SIG-M5 (cell line): ENCODE data around the gene CD8B.
"Not testable (repeated sequence)": the region's sequence is repeated elsewhere in the genome, so short reads cannot be mapped to it uniquely, and the experiment has no call there.

ENCODE experiments used
- DNase-seq: peaks from one replicate; lab custom pipeline; 2025; lab: John Stamatoyannopoulos, UW

Gene CD8B

GRCh38 chr2:86836915-86837695, 24.6 kb downstream of the CD8B start:
- not testable (repeated sequence) for DNase-seq

- DNase-seq, result not testable (repeated sequence)
Observed at GRCh38 chr2:86835548-86835889, 26.2 kb downstream of the CD8B start.

DNA sequence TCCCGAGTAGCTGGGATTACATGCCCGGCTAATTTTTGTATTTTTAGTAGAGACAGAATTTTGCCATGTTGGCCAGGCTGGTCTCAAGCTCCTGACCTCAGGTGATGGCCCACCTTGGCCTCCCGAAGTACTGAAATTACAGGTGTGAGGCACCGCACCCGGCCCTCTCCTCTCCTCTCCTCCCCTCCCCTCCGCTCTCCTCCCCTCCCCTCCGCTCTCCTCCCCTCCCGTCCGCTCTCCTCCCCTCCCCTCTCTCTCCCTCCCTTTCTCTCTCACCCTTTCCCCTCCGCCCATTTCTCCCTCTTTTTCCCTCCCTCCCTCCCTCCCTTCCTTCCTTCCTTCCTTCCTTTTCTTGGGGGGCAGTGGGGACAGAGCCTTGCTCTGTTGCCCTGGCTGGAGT, 28.4 kb downstream of the CD8B start:
- no peak for DNase-seq

DNA sequence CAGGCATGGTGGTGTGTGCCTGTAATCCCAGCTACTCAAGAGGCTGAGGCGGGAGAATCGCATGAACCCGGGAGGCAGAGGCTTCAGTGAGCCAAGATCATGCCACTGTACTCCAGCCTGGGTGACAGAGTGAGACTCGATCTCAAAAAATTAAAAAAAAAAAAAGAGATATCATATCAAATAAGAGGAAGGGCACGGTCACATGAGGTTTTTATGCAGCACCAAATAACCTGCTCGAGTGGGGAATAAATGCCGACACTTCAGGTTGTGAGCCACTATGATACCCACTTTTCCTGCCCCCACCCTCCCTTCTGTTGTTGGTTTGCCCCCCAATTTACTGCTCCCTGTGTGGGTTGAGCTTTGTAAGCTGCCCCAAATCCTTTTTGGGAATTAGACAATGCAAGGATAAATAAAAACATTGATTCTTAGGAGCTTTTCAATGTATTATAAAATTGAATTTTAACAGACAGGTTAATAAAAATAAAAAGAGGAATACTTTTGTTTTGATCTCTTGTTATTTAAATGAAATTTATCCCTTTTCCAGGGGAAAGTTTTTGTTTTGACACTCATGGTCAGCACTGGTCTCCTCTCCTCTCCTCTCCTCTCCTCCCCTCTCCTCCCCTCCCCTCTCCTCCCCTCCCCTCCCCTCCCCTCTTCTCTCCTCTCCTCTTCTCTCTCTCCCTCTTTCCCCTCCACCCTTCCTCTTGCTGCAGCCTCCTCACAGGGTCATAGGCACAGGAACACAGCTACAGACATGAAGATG, 29.2 kb downstream of the CD8B start:
- DNase-seq, result no peak

- DNase-seq, result no peak
Observed at GRCh38 chr2:86831537-86831936, 30.1 kb downstream of the CD8B start.

DNA sequence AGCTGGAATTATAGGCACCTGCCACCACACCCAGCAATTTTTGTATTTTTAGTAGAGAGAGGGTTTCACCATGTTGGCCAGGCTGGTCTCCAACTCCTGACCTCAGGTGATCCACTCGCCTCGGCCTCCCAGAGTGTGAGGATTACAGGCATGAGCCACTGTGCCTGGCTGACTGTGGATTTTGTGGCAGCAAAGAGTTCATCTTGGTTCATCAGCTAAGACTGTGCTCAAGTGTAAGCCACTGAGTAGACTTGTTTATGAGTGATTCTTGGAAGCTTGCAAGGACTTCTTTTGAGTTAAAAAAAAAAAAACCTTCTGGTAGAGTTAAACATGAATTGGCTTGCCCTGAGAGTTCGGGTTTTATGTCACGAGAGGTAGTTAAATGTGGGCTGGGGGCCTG, 34.7 kb downstream of the CD8B start:
- DNase-seq, result no peak

DNA sequence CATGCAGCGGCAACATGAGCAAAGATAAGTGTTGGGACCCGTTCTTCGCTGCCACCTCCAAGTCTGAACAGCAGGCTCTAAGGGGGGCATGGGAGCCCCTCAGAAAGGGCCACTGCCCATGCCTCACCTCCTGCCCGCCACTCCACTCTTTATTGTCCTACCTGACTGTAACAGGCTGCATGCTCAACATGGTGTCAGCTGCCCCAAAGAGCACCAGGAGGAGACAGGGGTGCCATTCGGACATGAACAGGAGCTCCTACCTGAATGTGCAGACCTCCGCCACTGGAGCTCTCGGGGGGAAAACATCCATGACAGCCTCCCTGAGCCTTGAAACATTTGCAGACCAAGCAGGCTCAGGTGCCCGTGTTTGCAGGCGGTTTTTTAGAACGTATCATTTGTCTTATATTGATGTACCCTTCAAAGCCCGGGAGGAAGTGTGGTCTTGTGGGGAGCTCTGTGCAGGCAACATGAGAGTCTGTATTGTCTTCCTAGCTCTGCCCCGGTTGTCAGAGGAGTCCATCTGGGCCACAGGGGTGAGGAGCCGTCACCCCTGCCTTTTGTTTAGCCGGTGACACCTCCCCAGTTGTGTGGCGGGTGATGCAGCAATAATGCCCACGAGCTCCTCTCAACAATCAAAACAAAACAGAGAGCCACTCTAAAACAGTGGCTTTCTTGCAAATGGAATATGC, 35.8 kb downstream of the CD8B start:
- DNase-seq, result no peak

GRCh38 chr2:86825036-86825692, 36.5 kb downstream of the CD8B start:
- DNase-seq, result no peak

DNA sequence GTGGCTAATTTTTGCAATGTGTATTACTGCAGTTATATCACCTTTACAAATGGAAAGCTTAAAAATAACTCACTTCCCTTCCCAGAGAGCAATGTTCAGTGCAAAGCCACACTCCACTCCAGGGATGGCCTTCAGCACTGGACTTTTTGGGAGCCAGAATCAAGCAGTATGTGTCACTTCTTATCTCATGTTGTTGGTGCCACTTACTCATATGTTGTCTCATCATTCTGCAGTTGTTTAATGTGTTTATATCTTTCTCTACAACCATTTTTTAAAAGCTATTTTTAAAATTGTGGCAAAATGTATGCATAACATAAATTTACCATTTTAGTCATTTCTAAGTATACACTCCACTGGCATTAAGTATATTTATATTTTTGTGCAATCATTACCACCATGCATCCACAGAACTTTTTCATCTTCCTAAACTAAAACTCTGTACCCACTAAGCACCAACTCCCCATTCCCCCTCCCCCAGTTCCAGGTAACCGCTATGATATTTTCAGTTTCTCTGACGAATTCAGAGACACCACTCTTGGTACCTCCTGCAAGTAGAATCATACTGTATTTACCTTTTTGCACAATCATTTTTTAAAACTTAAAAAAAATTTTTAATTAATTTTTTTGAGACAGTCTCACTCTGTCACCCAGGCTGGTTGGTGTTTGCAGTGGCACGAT, 38.9 kb downstream of the CD8B start:
- DNase-seq, result no peak

GRCh38 chr2:86821842-86822241, 39.8 kb downstream of the CD8B start:
- DNase-seq, result no peak

DNA sequence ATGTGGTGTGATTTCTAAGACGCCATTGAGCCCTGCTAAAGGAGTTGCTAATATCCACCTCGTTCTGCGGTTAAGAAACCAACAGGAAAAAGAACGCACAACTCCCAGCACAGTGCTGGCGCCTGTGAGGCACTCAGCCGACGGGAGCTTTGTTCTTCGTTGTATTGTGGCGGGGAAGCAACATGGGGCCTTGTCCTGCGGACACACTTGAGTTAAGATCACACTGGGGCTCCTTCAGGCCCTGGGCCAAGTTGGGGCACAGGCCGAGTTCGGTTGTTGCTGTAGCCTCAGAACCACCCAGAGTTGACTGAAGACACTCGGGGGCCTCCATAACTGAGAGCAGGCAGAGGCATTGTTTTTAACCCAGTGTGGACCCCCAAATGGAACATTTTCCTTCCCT, 40.4 kb downstream of the CD8B start:
- DNase-seq, result no peak

DNA sequence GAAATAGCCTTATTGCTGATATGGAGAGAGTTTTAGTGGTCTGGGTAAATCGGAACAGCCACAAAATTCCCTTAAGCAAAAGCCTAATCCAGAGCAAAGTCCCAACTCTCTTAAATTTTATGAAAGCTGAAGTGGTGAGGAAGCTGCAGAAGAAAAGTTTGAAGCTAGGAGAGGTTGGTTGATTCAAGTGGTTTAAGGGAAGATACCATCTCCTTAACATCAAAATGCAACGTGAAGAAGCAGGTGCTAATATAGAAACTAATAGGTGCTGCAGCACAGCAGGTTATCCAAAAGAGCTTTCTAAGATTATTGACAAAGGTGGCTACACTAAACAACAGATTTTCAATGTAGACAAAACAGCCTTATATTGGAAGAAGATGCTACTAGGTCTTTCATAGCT, 42.7 kb downstream of the CD8B start:
- no peak for DNase-seq

DNA sequence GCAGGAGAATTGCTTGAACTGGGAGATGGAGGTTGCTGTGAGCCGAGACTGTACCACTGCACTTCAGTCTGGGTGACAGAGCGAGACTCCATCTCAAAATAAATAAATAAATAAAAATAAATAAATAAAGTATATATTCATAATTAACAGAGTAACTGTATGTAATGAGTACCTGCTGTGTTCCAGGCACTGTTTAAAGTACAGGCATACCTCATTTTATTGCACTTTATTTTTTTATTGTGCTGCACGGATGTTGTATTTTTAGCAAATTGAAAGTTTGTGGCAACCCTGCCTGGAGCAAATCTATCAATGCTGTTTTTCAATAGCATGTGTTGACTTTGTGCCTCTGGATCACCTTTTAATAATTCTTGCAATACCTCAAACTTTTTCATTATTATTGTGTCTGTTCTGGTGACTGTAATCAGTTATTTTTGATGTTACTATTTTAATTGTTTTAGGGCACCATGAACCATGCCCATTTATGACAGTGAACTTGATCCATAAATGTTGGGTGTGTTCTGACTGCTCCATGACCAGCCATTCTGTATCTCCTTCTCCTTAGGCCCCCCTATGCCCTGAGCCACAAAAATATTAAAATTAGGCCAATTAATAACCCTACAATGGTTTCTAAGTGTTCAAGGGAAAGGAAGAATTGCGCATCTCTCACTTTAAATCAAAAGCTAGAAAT, 43.4 kb downstream of the CD8B start:
- no peak for DNase-seq

GRCh38 chr2:86815611-86816010, 46.1 kb downstream of the CD8B start:
- no peak for DNase-seq

DNA sequence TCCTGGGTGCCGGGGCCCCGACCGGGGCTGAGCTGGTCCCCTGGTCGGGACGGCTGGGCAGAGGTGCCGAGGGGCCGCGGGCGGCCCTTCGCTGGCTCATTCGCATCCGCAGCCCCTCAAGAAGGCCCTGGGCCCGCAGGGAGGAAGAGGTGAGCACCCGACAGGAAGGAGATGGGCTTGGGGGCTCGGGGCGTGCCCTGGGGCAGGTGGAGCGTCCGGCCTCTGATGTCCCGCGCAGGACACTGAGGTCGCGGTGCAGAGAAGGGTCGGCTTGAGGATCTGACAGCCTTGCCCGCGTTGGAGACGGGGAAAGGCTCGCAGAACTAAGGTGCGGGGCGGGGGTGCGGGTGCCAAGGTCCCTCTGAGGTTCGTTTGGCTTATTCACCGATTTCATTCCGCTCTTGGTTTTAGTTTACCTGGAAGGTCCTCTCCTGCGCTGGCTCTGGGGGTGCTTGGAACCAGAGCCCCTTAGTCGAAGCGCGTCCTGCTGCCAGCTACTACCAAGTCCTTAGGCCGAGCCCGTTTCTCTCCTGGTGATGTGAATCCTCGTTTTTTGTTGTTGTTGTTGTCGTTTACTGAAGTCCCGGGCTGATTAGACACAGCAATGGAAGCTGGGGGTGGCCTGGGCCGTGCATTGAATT, 52.1 kb downstream of the CD8B start:
- no peak for DNase-seq

GRCh38 chr2:86808315-86809161, 53.1 kb downstream of the CD8B start:
- peak; percentile 17 for DNase-seq

DNA sequence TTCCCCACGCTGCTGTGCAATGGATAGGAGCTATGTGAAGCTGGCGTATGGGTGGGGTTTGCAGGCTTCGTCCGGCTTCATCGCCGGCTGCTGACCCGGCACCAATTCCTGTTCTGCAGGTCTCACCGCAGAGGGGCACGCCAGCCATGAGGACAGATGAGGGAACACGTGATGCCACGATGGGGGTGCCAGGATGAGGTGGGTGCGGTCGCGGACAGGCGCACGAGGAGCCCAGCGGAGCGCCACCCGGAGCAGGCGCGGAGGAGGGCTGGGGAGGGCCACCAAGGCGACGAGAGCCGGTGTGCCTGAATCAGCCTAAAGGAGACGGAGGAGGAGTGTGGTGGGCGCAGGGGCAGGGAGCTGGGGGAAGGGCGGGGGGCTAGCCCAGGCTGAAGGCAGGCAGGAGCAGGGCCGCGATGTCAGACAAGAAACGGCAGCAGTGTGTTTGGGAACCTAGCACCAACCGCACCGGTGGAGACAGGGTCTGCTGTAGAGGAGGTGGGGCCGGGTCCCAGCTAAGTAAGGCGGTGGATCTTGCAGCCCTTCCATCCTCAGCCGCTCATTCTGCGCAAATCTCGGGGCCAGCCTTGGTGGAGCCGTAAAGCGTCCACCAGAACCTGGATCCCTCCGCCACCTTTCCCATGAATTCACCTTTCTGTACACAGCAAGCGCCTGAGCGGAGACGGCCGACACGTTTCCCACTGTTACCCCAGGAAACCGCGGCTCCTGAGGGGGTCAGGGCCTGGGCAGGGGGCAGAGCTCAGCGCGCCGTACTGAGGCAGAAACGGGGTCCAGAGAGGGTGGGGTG, 54.0 kb downstream of the CD8B start:
- DNase-seq, result no peak

GRCh38 chr2:86807133-86807467, 54.6 kb downstream of the CD8B start:
- no peak for DNase-seq
